ENCODE measurements around the gene SDHAF2.

DNA sequence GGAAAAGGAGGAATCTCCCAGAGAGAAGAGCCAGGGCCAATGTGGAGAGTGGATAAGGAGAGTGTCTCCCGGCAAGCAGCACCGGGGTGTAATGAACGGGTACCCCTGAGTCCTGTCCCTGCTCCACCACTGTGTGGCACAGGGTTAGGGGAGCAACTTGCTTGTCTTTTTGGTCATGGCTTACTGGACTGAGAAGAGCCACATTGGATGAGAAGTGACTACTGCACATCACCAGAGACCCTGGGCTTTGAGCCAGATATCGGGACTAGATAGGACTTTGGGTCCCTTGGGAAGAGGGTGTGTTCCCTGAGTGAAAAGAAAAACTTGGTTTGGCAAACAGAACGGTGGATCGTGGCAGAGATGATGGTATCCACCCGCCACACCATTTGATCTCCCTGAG, 24.6 kb downstream of the SDHAF2 start:
- TF ChIP-seq EZH2phosphoT487 (IDR thresholded peaks at IDR 0.05; ENCODE audit: low read length) (no peak), EZH2 (optimal IDR thresholded peaks at IDR 0.05; ENCODE audit: low read depth, low read length) (no peak)
